Stimulated activated CD4-positive, alpha-beta T cell treated with anti-CD3 and anti-CD28 coated beads, Interleukin-12 subunit alpha, Interleukin-12 subunit beta, amount 100 ng/mL, for 4 hours (primary cell): ENCODE results near the gene C13orf46.

Experiments
- DNase-seq: peaks from one replicate; pipeline ENCODE4 v3.0.0-alpha.2; 2020

The C13orf46 gene

DNA sequence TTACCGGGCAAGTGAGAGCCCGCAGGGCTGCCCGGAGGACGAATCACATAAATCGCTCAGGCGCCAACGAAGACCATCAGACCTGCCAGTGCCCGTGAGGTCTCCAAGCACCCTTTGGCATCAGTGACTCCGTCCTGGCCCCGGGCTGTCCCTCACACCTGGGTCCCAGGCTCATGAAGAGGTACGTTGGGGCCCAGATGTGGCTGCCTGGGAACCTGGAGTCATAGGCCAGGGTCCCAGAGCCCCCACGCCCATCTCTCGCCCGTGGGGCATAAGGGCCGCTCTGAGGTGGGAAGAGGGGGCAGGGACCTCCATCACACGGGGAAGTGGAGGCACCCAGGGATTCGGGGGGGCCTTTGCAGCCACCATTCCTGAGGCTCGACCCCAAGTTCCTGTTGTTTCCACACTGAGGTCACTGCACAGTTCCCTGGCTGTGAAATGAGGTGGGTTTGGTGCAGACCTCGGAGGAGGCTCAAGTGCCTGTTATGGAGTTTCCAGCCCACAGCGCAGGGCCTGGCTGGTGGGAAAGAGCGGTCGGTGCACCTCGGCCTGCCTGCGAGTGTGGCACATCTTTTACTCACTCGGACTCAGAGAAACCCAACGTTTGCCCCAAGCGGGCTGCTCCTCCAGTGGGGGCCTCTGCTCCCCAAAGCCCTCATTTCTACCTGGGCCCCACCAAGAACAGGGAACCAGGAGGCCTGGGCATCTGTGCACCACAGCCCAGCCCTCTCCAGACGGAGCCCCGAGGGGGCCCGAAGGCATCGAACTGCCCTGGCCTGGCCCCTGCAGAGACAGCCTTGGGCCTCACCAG lies 35.9 kb upstream of the C13orf46 start:
- no peak for DNase-seq

DNA sequence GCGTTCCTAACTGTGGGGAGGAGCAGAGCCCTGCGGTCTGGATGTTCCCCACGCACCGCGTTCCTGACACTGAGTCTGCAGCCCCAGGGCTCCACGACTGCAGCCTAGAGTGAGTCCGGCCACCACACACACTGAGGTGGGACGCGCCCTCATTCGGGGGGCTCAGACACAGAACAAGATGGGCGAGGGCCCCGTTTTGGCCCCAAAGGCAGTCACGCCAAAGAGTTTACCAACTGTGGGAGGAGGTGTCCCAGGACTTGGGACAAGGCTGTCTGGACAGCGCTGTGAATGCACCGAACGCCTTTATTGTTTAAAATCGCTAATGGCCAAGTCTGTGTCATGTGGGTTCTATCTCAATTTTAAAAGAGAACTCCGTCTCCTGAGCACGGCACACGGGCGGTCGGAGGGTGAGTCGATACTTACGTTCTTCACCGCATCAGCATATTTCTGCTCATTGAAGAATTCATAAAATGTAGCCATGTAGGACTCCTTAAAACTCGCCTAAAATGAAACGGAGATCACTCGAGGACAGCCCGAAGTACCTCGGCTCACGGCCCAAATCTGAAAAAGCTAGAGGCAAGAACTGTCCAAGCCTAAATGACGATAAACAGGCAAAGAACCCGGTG lies 35.2 kb upstream of the C13orf46 start:
- no peak for DNase-seq

DNA sequence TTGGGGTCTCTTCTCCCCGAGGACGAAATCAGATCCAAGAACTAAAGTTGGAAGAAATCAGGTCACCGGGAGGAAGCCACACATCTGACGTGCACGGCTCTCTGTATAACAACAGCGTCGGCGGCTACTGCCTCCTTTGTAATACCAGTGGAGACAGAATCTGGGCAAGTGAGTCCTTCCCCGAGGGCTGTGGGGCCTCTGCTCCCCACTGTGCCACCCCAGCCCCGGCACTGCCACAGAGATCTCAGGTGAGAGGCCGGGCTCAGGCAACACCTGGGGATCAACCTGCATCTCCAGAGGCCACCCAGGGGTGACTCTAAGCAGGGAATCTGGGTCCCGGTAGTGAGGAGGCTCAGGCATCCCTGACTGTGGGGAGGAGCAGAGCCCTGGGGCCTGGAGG lies 33.7 kb upstream of the C13orf46 start:
- no peak for DNase-seq

- no peak for DNase-seq
Measured at GRCh38 chr13:114005206-114005724, 31.4 kb upstream of the C13orf46 start.

DNA sequence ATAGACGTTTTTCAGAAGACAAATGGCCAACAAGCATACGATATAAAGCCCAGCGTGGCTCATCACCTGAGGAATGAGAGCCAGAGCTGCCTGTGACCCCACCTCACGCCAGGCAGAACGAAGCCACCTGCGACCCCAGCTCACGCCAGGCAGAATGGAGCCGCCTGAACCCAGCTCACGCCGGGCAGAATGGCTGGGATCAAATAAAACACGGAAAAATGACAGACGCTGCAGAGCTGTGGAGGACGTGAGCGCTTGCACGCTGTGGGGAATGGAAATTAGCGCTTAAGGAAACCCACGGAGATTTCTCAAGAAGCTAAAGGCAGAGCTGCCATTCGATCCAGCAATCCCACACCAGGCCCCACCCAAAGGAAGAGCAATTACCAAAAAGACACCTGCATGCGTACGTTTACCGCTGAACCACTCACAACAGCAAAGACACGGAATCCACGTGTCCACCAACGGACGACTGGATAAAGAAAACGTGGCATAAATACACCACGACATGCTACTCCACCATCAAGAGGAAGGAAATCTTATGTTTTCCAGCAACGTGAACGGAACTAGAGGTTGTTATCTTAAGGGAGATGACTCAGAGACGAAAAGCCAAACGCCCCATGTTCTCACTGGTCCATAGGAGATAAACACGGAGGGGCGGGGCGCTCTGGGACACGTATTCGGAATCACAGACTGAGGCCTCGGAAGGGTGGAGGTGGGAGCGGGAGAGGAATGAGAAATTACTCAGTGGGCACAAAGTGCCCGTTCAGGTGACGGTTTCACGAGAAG lies 30.7 kb upstream of the C13orf46 start:
- DNase-seq, result no peak

GRCh38 chr13:114002771-114003321 lies 29.0 kb upstream of the C13orf46 start:
- DNase-seq, result no peak

DNA sequence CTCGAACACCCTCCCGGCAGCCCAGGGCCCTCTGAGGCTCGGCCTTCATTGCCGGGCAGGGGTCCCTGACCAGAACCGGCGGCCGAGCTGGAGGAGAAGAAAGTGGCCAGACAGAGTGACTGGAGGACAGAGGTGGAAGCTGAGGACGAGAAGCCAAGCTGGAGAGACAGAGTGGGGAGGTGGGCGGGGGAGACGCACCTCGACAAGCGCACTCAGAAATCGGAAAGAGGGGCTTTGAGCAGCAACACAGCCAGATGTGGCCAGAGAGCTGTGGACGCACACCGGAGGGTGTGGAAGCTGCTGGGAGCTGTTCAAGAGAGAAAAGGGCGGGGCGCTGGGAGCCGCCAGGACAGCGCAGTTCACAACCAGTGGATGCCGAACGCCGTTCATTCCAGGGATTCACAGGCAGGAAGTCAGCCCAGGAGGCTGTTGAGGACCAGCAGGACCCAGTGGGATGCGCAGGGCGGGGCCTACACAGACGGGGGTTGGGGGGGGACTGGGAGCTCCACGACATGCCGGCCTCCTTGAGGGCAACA lies 28.2 kb upstream of the C13orf46 start:
- DNase-seq, result no peak

DNA sequence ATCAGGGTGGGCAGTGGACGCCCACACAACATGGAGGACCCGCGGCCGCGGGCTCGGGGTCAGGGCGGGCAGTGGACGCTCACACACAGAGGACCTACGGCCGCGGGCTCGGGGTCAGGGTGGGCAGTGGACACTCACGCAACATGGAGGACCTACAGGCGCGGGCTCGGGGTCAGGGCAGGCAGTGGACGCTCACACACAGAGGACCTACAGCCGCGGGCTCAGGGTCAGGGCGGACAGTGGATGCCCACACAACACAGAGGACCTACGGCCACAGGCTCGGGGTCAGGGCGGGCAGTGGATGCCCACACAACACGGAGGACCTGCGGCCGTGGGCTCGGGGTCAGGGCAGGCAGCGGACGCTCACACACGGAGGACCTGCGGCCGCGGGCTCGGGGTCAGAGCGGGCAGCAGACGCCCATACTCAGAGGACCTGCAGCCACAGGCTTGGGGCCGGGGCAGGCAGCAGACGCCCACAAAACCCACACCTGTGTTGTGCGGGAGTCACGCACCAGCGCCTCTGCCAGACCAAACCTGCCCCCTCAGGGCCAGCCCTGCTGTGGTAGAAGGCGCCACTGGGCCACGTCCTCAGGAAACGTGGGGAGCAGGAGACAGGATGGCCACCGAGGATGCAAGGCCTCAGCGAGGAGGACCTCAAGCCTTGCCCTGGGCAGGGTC lies 27.6 kb upstream of the C13orf46 start:
- DNase-seq, result no peak

DNA sequence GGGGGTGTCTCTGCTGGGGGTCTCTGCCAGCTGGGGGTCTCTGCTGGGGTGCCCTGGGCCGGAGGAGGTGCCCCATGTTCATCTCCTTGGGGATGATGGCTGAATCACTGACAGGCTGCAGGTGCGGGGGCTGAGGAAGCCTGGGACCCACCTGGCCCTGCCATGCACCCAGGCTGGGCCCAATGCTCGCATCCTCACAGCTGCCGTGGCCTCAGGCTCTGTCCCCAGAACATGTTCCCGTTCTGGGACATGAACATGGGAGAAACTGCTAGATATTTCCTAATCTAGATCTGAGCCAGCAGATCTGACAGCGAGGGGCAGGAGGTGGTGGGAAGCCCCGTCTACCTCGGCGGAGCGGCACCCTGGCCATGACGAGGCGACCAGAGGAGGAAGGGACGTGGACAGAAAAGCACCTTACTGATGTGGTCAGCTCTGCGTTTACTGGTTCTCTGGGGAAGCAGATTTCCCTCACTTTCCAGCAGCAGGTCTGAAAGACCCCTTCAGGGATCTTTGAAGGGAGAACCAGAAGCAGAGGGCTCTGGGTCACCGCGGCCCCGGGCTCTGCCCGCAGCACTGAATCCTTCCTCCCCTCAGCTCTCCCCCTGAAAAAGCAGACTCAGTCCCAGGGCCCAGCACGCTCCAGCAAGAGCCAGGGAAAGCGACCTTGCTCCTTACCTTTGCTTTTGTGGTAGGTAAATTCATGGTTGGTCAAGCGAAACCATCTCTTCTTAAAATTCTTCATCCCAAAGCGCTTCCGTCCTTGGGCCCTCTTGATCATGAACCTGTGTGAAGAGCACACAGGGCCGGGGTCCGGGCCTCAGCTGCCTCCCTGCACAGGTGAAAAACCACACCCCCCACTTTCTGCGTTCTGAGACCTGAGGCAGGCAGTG lies 26.5 kb upstream of the C13orf46 start:
- DNase-seq, result no peak

GRCh38 chr13:113999618-113999910 lies 25.7 kb upstream of the C13orf46 start:
- no peak for DNase-seq

DNA sequence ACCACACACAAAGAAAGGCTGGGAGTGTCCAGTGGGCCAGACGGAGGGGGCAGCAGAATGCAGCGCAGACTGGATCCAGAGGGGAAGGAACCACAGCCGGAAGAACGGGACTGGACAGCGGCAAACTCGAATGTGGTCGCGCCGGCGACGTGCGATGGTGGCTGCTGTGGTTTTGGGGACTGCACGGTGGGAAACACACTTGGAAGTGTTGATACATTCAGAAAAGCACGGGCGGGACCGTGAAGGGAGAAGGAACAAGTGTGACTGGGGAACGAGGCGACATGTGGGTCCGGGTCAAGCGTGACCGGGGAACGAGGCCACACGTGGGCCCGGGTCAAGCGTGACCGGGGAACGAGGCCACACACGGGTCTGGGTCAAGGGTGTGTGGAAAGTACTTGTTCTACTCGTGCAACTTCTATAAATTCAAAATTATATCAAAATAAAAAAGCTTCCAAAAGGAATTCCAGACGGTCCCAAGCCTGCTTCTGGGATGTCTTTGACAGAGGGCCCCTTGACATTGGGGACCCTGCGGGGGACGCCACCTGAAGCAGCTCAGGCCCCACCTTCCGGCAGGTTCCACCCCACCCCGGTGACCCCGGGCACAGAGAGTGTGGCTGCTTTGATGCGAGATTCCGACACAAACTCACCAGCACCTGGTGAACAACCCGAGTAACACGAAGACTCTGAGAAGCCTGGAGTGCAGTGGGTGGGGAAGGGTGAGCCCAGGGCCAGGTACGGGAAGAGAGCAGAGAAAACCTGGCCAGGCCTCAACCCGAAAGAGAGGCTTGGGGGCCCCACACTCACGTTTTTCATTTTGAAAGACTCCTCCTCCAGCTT lies 25.1 kb upstream of the C13orf46 start:
- DNase-seq, result no peak

GRCh38 chr13:113997845-113998751 lies 24.2 kb upstream of the C13orf46 start:
- no peak for DNase-seq

DNA sequence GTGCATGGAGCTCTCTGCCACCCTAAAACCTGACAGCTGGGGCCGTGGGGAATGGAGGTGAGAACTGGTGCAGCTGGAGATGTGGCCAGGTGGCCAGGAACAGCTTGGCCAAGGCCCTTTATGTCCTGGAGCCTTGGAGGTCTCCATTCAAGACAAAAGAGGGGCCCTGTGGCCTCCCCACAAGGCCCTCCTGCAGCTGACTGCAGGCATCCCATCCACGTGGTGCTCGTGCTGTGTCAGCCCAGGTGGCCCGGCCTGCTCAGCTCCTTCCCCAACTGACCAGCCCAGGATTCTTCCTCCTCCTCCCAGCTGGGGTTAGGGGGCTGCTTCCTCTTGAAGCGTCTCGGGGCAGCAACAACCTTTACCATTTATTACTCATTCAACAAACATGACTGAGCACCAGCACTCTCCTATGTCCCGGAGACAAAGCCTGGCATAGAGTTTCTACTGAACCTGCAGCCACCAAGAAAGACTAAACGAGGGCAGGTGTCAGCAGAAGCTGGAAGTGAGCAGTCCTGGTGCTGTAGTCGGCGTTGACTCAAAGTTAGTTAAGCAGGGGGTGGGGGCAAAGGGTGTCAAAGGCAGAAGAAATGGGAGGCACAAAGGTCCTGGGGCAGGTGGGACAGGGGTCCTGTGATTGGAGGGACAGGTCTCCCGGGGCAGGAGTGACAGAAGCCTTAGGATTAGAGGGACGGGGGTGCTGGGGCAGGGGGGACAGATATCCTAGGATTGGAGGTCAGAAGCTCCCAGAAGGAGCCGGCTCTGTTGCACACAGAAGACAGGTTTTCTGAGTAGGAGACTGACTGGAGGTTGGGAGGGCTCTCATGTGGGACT lies 23.3 kb upstream of the C13orf46 start:
- DNase-seq, result no peak

DNA sequence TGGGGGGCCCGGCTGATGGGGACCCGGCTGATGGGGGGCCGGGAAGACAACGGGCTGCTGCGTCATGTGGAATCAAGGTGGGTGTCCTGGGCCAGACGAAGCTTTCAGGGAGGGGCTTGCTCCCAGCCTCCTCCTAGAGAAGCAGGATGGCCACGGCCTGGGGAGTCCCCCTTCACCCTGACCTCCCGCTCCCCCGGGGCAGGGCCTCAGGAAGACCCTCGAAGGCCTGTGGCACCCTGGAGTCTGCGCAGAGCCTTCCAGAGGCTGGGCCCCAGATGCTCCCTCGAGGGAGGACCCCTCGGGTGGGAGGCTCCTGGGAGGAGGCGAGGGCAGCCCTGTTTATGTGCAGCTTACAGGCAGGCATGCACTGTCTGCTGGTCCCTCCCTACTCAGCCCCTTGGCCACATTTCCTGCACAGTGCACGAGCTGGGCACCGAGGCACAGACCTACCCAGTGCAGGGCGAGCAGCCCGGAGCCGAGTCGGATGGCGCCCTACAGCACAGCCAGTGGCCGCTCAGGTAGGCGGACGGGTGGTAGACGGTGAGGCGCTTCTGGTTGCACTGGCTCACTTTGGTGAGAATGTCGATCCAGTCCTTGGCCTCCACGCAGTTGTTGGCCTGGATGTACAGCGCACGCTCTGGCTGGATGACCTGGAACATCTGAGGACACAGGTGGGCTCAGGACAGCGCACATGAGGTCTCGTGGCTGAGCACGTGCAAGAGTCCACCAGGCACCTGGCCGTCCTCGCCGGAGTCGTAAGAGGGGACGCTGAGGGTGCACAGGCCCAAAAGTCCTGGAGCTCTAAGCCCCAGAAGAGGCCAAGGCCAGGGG lies 22.4 kb upstream of the C13orf46 start:
- DNase-seq, result no peak

DNA sequence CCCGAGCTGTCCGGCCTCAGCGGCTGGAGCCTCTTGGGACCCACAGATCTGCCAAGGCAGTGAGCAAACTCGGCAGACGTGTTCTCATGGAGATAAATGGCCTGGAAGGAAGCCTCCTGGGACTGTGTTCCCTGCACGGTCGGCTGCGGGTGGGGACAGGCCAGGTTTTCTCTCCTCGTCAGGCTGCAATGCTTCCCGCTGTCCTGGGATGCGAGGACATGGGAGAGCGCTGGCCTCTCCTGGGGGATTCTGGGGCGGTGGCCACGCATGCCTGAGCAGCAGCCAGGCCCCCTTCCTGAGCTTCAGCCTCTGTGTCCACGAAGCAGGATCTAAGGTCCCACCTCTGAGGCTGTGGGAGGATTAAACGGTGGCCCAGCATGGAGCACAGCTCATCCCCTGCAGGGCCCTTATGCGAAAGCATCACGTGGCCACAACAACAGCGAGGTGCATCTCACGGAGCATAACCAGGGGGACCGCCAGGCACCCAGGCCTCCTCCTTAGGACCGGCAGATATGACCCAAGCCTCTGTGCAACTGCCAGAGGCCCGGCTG lies 21.2 kb upstream of the C13orf46 start:
- no peak for DNase-seq

DNA sequence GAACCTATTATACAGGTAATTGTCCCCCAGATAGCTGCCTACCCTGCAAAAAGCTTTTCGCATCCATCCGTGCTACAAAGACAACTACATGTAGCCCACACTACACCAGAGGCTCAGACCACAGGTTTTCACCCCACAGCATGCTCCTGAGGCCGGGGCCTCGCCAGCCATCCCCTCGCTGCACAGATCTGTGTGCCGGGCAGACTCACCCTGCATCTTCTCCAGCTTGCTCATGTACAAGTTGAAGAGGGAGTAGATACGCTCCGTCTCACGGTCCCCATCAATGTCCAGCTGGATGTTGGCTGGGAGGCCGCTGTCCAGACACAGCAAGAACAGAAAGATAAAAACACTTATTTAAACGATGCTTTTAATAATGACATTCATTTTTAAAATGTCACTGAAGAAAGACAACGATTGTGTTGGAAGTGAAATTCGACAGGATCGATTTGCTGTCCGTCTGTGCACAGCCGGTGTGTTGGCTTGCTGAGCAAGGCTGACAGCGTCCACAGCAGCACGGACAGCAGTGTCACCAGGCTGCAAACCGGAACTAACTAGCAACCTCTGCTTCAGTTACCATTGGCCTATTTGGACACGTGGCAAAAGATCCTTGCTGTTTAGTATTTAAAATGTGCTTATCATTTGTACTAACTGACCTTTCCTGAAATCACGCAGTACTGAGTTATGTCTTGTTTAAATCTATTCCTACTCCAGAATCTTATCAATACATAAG lies 18.6 kb upstream of the C13orf46 start:
- no peak for DNase-seq
